Trophoblast cell (in vitro differentiated cells and primary cell): ENCODE data around the gene SRPX2.

ENCODE experiments used
- DNase-seq, 2 donors: peaks; one replicate each; pipeline ENCODE4 v3.0.0-alpha.2; 2016
- H2AFZ ChIP-seq: 2 replicates; pipeline ENCODE4 v1.6.1; 2013; ENCODE audit warnings: low read length, moderate library complexity, mild to moderate bottlenecking; ENCODE audit not compliant: insufficient read depth, poor library complexity
- H2AK5ac ChIP-seq: 2 replicates; pipeline ENCODE4 v1.6.1; 2013; ENCODE audit warnings: mild to moderate bottlenecking, low read length
- H2BK120ac ChIP-seq: 2 replicates; pipeline ENCODE4 v1.6.1; 2013; ENCODE audit warnings: low read length, mild to moderate bottlenecking, moderate library complexity; ENCODE audit not compliant: insufficient read depth, poor library complexity
- H2BK12ac ChIP-seq: 2 replicates; pipeline ENCODE4 v1.6.1; 2013; ENCODE audit warnings: mild to moderate bottlenecking, low read length, moderate library complexity
- H2BK5ac ChIP-seq: 2 replicates; pipeline ENCODE4 v1.6.1; 2013; ENCODE audit warnings: low read length, low read depth, moderate library complexity, mild to moderate bottlenecking; ENCODE audit not compliant: poor library complexity
- H3K14ac ChIP-seq: 2 replicates; pipeline ENCODE4 v1.6.1; 2013; ENCODE audit warnings: mild to moderate bottlenecking, low read length
- H3K18ac ChIP-seq: 2 replicates; pipeline ENCODE4 v1.6.1; 2013; ENCODE audit warnings: mild to moderate bottlenecking, low read length
- H3K23ac ChIP-seq: 2 replicates; pipeline ENCODE4 v1.6.1; 2013; ENCODE audit warnings: low read length
- H3K27ac ChIP-seq: 2 replicates; pipeline ENCODE4 v1.5.1; 2013; ENCODE audit warnings: low read depth, mild to moderate bottlenecking, inconsistent platforms, low read length, moderate library complexity
- H3K27me3 ChIP-seq: 2 replicates; pipeline ENCODE4 v1.6.1; 2013; ENCODE audit warnings: inconsistent platforms, mild to moderate bottlenecking, low read length, moderate library complexity; ENCODE audit not compliant: insufficient read depth
- H3K36me3 ChIP-seq, 2 experiments: 1 replicate in 1 of 2; 2 replicates in 1 of 2; pipeline ENCODE4 v1.6.1; 2013; ENCODE audit warnings: low read length in 2 of 2, mild to moderate bottlenecking in 2 of 2, moderate library complexity in 1 of 2; ENCODE audit not compliant: insufficient read depth in 2 of 2, control insufficient read depth in 1 of 2
- H3K4ac ChIP-seq: 2 replicates; pipeline ENCODE4 v1.6.1; 2013; ENCODE audit warnings: low read depth, mild to moderate bottlenecking, low read length, moderate library complexity
- H3K4me1 ChIP-seq, 2 experiments: 1 replicate in 1 of 2; 2 replicates in 1 of 2; pipeline ENCODE4 v1.6.1; 2013; ENCODE audit warnings: low read length in 2 of 2, mild to moderate bottlenecking in 2 of 2, moderate library complexity in 1 of 2; ENCODE audit not compliant: insufficient read depth in 2 of 2, control insufficient read depth in 1 of 2
- H3K4me2 ChIP-seq: 2 replicates; pipeline ENCODE4 v1.6.1; 2013; ENCODE audit warnings: inconsistent platforms, mild to moderate bottlenecking, low read length, moderate library complexity
- H3K4me3 ChIP-seq: 2 replicates; pipeline ENCODE4 v1.5.1; 2013; ENCODE audit warnings: mild to moderate bottlenecking, low read depth, low read length, inconsistent platforms
- H3K79me1 ChIP-seq: one replicate; pipeline ENCODE4 v1.6.1; 2013; ENCODE audit warnings: low read length
- H3K79me2 ChIP-seq: 2 replicates; pipeline ENCODE4 v1.6.1; 2013; ENCODE audit warnings: low read length, mild to moderate bottlenecking; ENCODE audit not compliant: control insufficient read depth, insufficient read depth, poor library complexity
- H3K9ac ChIP-seq: 2 replicates; pipeline ENCODE4 v1.6.1; 2013; ENCODE audit warnings: mild to moderate bottlenecking, low read length
- H3K9me3 ChIP-seq: 2 replicates; pipeline ENCODE4 v1.6.1; 2013; ENCODE audit warnings: low read depth, mild to moderate bottlenecking, control low read depth, inconsistent platforms, low read length; ENCODE audit not compliant: insufficient read depth
- H4K12ac ChIP-seq: 2 replicates; pipeline ENCODE4 v1.6.1; 2013; ENCODE audit warnings: low read depth, mild to moderate bottlenecking, low read length, moderate library complexity
- H4K8ac ChIP-seq: 2 replicates; pipeline ENCODE4 v1.6.1; 2013; ENCODE audit warnings: low read depth, mild to moderate bottlenecking, low read length, moderate library complexity
- H4K91ac ChIP-seq: one replicate; pipeline ENCODE4 v1.6.1; 2013; ENCODE audit warnings: low read depth, mild to moderate bottlenecking, low read length, moderate library complexity
- WGBS: extraction: QIAGEN DNeasy Blood & Tissue Kit; methylation state at CpG from one replicate; pipeline ENCODE4 v1.1.7; 2013; ENCODE audit warnings: missing lambda C conversion rate; ENCODE audit not compliant: insufficient read length, insufficient coverage; ENCODE audit errors: extremely low coverage; 5-methylcytosine and 5-hydroxymethylcytosine counted together

Gene SRPX2

GRCh38 chrX:100677611-100678181, 33.7 kb downstream of the SRPX2 start:
- H2AFZ ChIP-seq, result no peak overlapping the region
- H4K12ac ChIP-seq, result no peak overlapping the region
- no peak overlapping the region for H2BK120ac ChIP-seq
- WGBS, result no CpG with 5 or more reads among the region's 5 CpGs
- no peaks in the 10 kb centered on the region for H3K79me2 ChIP-seq
- no peaks in the 10 kb centered on the region for H3K4me1 ChIP-seq
- H3K23ac ChIP-seq, result no peak overlapping the region
- H3K14ac ChIP-seq, result no peak overlapping the region
- H3K79me1 ChIP-seq, result no peaks in the 10 kb centered on the region
- H4K91ac ChIP-seq, result no peak overlapping the region
- DNase-seq, result no peak
- H4K8ac ChIP-seq, result no peak overlapping the region
- no peaks in the 10 kb centered on the region for H3K36me3 ChIP-seq
- H3K9me3 ChIP-seq, result no peaks in the 10 kb centered on the region
- no peaks in the 10 kb centered on the region for H3K27me3 ChIP-seq
- H3K4me3 ChIP-seq, result no peak overlapping the region
- H2BK5ac ChIP-seq, result no peak overlapping the region
- H3K4ac ChIP-seq, result no peak overlapping the region
- H2AK5ac ChIP-seq, result no peak overlapping the region
- no peak overlapping the region for H3K18ac ChIP-seq
- no peak overlapping the region for H2BK12ac ChIP-seq
- no peak overlapping the region for H3K4me2 ChIP-seq
- H3K9ac ChIP-seq, result no peak overlapping the region
- H3K27ac ChIP-seq, result no peak overlapping the region

DNA sequence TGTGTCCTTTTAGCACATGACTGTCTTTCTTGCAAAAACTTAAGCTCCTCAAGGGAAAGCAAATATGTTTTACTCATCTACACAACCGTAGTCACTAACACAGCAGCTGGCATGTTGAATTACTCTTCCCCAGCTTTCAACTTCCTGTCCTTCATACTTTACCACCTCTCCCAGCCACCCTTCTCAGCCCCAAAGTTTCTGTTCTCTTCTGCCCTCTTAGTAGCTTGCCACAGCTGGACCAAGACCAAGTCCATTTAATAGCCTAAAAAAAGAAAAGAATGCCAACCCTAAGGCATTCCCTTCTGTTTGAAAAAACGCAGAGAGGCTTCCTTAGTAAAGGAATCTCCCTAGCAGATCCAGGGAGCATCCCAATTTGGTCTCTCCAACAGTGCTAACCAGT, 36.8 kb downstream of the SRPX2 start:
- DNase-seq, result no peak
- no peak overlapping the region for H3K9ac ChIP-seq
- H2BK12ac ChIP-seq, result no peak overlapping the region
- H3K23ac ChIP-seq, result no peak overlapping the region
- H3K9me3 ChIP-seq, result no peaks in the 10 kb centered on the region
- no peak overlapping the region for H4K91ac ChIP-seq
- H2BK120ac ChIP-seq, result no peak overlapping the region
- no peak overlapping the region for H3K4ac ChIP-seq
- H3K4me3 ChIP-seq, result no peak overlapping the region
- H2BK5ac ChIP-seq, result no peak overlapping the region
- no peak overlapping the region for H2AFZ ChIP-seq
- H3K27ac ChIP-seq, result no peak overlapping the region
- H3K27me3 ChIP-seq, result no peaks in the 10 kb centered on the region
- H3K18ac ChIP-seq, result no peak overlapping the region
- WGBS, result no CpG with 5 or more reads among the region's 2 CpGs
- no peak overlapping the region for H2AK5ac ChIP-seq
- no peaks in the 10 kb centered on the region for H3K79me1 ChIP-seq
- H3K14ac ChIP-seq, result no peak overlapping the region
- no peak overlapping the region for H4K12ac ChIP-seq
- no peaks in the 10 kb centered on the region for H3K4me1 ChIP-seq
- H3K36me3 ChIP-seq, result no peaks in the 10 kb centered on the region
- H4K8ac ChIP-seq, result no peak overlapping the region
- no peak overlapping the region for H3K4me2 ChIP-seq
- H3K79me2 ChIP-seq, result no peaks in the 10 kb centered on the region

DNA sequence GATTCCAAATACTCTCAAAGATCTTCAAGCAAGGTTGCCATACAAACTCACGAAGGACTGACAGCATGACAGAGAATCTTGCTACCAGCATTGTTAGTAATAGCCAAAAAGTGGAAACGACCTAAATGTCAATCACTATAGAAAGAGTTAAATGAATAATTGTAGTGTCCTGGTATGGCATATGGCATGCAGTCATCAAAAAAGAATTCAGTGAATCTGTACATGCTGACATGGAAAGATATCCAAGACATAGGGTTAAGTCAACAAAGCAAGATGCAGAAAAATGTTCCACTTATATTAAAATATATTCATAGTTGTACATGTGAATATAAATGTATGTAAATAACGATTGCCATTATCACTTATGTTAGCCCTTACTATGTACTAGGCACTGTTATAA, 37.6 kb downstream of the SRPX2 start:
- H3K4me3 ChIP-seq, result no peak overlapping the region
- H4K8ac ChIP-seq, result no peak overlapping the region
- no peaks in the 10 kb centered on the region for H3K36me3 ChIP-seq
- no peaks in the 10 kb centered on the region for H3K79me2 ChIP-seq
- H3K79me1 ChIP-seq, result no peaks in the 10 kb centered on the region
- no CpG with 5 or more reads among the region's 3 CpGs for WGBS
- H3K27me3 ChIP-seq, result no peaks in the 10 kb centered on the region
- no peak overlapping the region for H2AFZ ChIP-seq
- H3K9ac ChIP-seq, result no peak overlapping the region
- H4K12ac ChIP-seq, result no peak overlapping the region
- no peak overlapping the region for H3K23ac ChIP-seq
- H3K18ac ChIP-seq, result no peak overlapping the region
- H3K4me1 ChIP-seq, result no peaks in the 10 kb centered on the region
- H3K9me3 ChIP-seq, result no peaks in the 10 kb centered on the region
- no peak overlapping the region for H3K4me2 ChIP-seq
- H2BK120ac ChIP-seq, result no peak overlapping the region
- no peak for DNase-seq
- no peak overlapping the region for H2BK12ac ChIP-seq
- H2BK5ac ChIP-seq, result no peak overlapping the region
- H3K14ac ChIP-seq, result no peak overlapping the region
- H2AK5ac ChIP-seq, result no peak overlapping the region
- H3K27ac ChIP-seq, result no peak overlapping the region
- no peak overlapping the region for H3K4ac ChIP-seq
- no peak overlapping the region for H4K91ac ChIP-seq

GRCh38 chrX:100682939-100683338, 38.9 kb downstream of the SRPX2 start:
- H3K9me3 ChIP-seq, result no peaks in the 10 kb centered on the region
- H3K14ac ChIP-seq, result no peak overlapping the region
- DNase-seq, result peak in 1 of 2 donors; percentile 24
- no peaks in the 10 kb centered on the region for H3K79me1 ChIP-seq
- no peaks in the 10 kb centered on the region for H3K4me1 ChIP-seq
- H3K36me3 ChIP-seq, result no peaks in the 10 kb centered on the region
- H2AK5ac ChIP-seq, result no peak overlapping the region
- H2BK5ac ChIP-seq, result no peak overlapping the region
- no peak overlapping the region for H2BK12ac ChIP-seq
- no peak overlapping the region for H4K91ac ChIP-seq
- H3K9ac ChIP-seq, result no peak overlapping the region
- H3K27me3 ChIP-seq, result no peaks in the 10 kb centered on the region
- H3K18ac ChIP-seq, result no peak overlapping the region
- no peak overlapping the region for H2AFZ ChIP-seq
- no peaks in the 10 kb centered on the region for H3K79me2 ChIP-seq
- WGBS, result no CpG with 5 or more reads among the region's 8 CpGs
- no peak overlapping the region for H4K12ac ChIP-seq
- H3K4ac ChIP-seq, result no peak overlapping the region
- no peak overlapping the region for H3K4me3 ChIP-seq
- no peak overlapping the region for H3K4me2 ChIP-seq
- no peak overlapping the region for H2BK120ac ChIP-seq
- H4K8ac ChIP-seq, result no peak overlapping the region
- H3K27ac ChIP-seq, result no peak overlapping the region
- H3K23ac ChIP-seq, result no peak overlapping the region
